ENCODE results near the gene ZNF532.

Gene ZNF532

DNA sequence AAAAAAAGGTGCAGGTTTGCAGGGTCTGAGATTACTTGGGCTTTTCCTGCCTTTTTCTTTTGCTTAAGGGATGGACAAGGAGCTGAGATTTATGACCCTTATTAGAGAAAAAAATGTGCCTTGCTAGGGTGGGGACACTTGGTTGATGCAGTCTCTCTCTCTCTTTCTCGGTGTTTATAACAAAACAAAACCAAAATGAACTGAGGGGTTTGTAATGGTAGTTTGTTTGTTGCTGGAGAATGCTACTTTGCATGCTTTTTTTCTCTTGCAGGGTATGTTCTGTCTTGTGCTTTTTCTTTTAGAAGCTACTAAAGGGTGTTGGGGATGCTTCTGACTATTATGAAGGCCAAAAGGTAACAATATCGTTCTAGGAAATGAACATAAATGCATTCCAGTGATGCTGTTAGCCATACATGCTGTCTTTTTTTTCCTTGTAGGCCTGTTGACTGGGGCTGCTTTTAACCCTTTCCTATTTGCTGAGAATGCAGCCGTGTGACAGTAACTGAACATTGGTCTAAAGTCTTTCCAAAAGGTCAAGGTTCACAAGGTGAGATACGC lies 435 bp downstream of the ZNF532 start:
- no peak overlapping the region for H2AFZ ChIP-seq (ENCODE audit: low read depth, low read length)
- H3K4me1 ChIP-seq (ENCODE audit: insufficient read depth, low read length) = no peaks in the 10 kb centered on the region
- H4K20me1 ChIP-seq (ENCODE audit: insufficient read depth, low read length) = no peaks in the 10 kb centered on the region
- no peak overlapping the region for H3K27ac ChIP-seq (ENCODE audit: low read length)
- H3K4me2 ChIP-seq (ENCODE audit: insufficient read depth, low read length) = no peak overlapping the region
- H3K79me2 ChIP-seq (ENCODE audit: insufficient read depth, low read length) = no peaks in the 10 kb centered on the region
- H3K4me3 ChIP-seq (ENCODE audit: low read depth in 1 of 2, low read length in 2 of 2) = no peak overlapping the region
- no peak for DNase-seq
- no peak for TF ChIP-seq EZH2 (IDR thresholded peaks at IDR 0.05; ENCODE audit: borderline replicate concordance, low read depth, low read length, severe bottlenecking)
- TF ChIP-seq, protein P1, sequence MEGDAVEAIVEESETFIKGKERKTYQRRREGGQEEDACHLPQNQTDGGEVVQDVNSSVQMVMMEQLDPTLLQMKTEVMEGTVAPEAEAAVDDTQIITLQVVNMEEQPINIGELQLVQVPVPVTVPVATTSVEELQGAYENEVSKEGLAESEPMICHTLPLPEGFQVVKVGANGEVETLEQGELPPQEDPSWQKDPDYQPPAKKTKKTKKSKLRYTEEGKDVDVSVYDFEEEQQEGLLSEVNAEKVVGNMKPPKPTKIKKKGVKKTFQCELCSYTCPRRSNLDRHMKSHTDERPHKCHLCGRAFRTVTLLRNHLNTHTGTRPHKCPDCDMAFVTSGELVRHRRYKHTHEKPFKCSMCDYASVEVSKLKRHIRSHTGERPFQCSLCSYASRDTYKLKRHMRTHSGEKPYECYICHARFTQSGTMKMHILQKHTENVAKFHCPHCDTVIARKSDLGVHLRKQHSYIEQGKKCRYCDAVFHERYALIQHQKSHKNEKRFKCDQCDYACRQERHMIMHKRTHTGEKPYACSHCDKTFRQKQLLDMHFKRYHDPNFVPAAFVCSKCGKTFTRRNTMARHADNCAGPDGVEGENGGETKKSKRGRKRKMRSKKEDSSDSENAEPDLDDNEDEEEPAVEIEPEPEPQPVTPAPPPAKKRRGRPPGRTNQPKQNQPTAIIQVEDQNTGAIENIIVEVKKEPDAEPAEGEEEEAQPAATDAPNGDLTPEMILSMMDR (IDR thresholded peaks at IDR 0.05; ENCODE audit: borderline replicate concordance, extremely low read depth, low read length, poor library complexity, severe bottlenecking) = no peak
- H3K27me3 ChIP-seq (ENCODE audit: insufficient read depth, low read length, poor library complexity) = peaks cover 5% of the 10 kb centered on the region
- no peak for ATAC-seq (ENCODE audit: insufficient read depth, low read depth)
- H3K9me3 ChIP-seq (ENCODE audit: insufficient read depth, low read length, severe bottlenecking) = no peaks in the 10 kb centered on the region
- H3K36me3 ChIP-seq (ENCODE audit: insufficient read depth, low read length) = no peaks in the 10 kb centered on the region
- no peak overlapping the region for H3K9ac ChIP-seq (ENCODE audit: low read depth, low read length)

GRCh38 chr18:58865701-58866065 lies 1.0 kb downstream of the ZNF532 start:
- no peaks in the 10 kb centered on the region for H3K79me2 ChIP-seq (ENCODE audit: insufficient read depth, low read length)
- H2AFZ ChIP-seq (ENCODE audit: low read depth, low read length) = no peak overlapping the region
- no peak for TF ChIP-seq EZH2 (IDR thresholded peaks at IDR 0.05; ENCODE audit: borderline replicate concordance, low read depth, low read length, severe bottlenecking)
- TF ChIP-seq, protein P1 (IDR thresholded peaks at IDR 0.05; ENCODE audit: borderline replicate concordance, extremely low read depth, low read length, poor library complexity, severe bottlenecking) = no peak
- ATAC-seq (ENCODE audit: insufficient read depth, low read depth) (no peak), DNase-seq (no peak)
- H3K9ac ChIP-seq (ENCODE audit: low read depth, low read length) = no peak overlapping the region
- H3K4me2 ChIP-seq (ENCODE audit: insufficient read depth, low read length) = no peak overlapping the region
- peaks cover 5% of the 10 kb centered on the region for H3K27me3 ChIP-seq (ENCODE audit: insufficient read depth, low read length, poor library complexity)
- no peak overlapping the region for H3K4me3 ChIP-seq (ENCODE audit: low read depth in 1 of 2, low read length in 2 of 2)
- no peak overlapping the region for H3K27ac ChIP-seq (ENCODE audit: low read length)
- H3K36me3 ChIP-seq (ENCODE audit: insufficient read depth, low read length) = no peaks in the 10 kb centered on the region
- H3K4me1 ChIP-seq (ENCODE audit: insufficient read depth, low read length) = no peaks in the 10 kb centered on the region
- H4K20me1 ChIP-seq (ENCODE audit: insufficient read depth, low read length) = no peaks in the 10 kb centered on the region
- H3K9me3 ChIP-seq (ENCODE audit: insufficient read depth, low read length, severe bottlenecking) = no peaks in the 10 kb centered on the region

DNA sequence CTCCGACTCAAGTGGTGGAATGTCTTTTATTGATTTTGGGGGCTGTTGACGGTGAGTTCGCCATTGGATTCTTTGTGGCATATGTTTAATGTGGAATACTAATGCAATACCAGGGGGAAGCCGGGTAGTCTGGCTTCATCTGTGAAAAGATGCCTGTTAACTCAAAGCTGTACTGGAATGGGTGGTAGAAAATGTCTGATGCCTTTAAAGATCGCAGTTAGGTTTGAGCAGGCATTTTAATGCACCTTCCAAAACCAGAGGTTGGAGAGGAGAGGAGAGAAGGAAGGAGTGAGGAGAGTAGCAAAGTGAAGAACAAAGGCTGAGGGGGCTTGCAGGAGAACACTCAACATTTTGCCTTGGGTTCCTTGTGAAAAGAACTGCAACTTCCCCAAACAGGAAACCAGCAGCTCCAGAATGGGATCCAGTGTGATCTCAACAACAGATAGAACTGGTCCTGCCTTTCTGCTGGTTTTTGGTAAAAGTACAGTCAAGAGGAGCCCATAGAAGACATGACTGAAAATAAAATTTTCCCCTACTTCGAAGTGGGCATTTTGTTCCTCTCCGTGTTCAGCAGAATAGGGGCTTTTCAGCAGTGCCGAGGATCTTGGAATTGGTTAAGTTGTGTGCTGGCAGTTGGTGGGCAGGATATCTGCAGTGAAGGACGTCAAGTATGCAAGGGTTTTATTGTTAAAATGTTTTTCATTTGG lies 1.5 kb downstream of the ZNF532 start:
- no peak overlapping the region for H2AFZ ChIP-seq (ENCODE audit: low read depth, low read length)
- no peaks in the 10 kb centered on the region for H3K79me2 ChIP-seq (ENCODE audit: insufficient read depth, low read length)
- TF ChIP-seq, protein P1 (IDR thresholded peaks at IDR 0.05; ENCODE audit: borderline replicate concordance, extremely low read depth, low read length, poor library complexity, severe bottlenecking) = no peak
- no peak for TF ChIP-seq EZH2 (IDR thresholded peaks at IDR 0.05; ENCODE audit: borderline replicate concordance, low read depth, low read length, severe bottlenecking)
- H3K27ac ChIP-seq (ENCODE audit: low read length) = no peak overlapping the region
- ATAC-seq (ENCODE audit: insufficient read depth, low read depth) (no peak), DNase-seq (no peak)
- H3K4me1 ChIP-seq (ENCODE audit: insufficient read depth, low read length) = no peaks in the 10 kb centered on the region
- H3K9ac ChIP-seq (ENCODE audit: low read depth, low read length) = no peak overlapping the region
- H3K4me2 ChIP-seq (ENCODE audit: insufficient read depth, low read length) = no peak overlapping the region
- H3K27me3 ChIP-seq (ENCODE audit: insufficient read depth, low read length, poor library complexity) = peaks cover 9% of the 10 kb centered on the region
- no peaks in the 10 kb centered on the region for H4K20me1 ChIP-seq (ENCODE audit: insufficient read depth, low read length)
- H3K9me3 ChIP-seq (ENCODE audit: insufficient read depth, low read length, severe bottlenecking) = no peaks in the 10 kb centered on the region
- H3K4me3 ChIP-seq (ENCODE audit: low read depth in 1 of 2, low read length in 2 of 2) = no peak overlapping the region
- H3K36me3 ChIP-seq (ENCODE audit: insufficient read depth, low read length) = no peaks in the 10 kb centered on the region

Data from DND-41 (cell line).